NCI-H226 (cell line): Measurements from ENCODE around the gene SPDYE2.
A peak's percentile ranks its signal among the peaks of the same experiment; 100 is the strongest.
"Not testable (repeated sequence)": the region's sequence is repeated elsewhere in the genome, so short reads cannot be mapped to it uniquely, and the experiment has no call there.

Source experiments
- DNase-seq: peaks from one replicate; pipeline ENCODE4 v3.0.0-alpha.2; 2015

Gene SPDYE2, protein sequence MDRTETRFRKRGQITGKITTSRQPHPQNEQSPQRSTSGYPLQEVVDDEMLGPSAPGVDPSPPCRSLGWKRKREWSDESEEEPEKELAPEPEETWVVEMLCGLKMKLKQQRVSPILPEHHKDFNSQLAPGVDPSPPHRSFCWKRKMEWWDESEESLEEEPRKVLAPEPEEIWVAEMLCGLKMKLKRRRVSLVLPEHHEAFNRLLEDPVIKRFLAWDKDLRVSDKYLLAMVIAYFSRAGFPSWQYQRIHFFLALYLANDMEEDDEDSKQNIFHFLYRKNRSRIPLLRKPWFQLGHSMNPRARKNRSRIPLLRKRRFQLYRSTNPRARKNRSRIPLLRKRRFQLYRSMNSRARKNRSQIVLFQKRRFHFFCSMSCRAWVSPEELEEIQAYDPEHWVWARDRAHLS

DNA sequence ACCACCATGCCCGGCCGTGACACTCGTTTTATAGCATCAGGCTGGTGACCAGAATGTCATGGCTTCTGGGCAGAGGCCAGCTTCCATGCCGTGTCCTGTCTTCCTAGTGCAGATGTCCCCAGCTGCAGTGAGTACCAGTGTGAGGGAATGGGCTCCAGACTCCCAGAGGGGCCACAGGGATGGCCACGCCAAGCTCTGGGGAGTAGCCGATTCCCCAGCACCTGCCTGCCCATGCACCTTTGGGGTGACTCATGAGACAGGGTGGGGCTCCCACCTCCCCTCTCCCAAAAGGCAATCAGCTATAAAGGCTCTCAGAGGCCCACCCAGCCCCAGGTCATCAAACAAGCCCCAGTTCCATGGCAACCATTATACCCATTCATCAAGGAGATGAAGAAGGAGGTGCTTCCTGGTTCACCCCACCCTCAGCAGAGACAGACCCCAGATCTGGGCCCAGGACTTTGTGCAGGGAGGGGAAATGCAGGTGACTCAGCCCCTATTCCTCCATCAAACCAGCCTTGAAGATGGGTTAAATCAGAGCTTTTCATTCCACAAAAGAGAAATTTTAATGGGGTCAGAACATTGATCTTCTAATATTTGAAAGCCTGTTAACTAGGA lies at the start of gene SPDYE2:
Gene SPDYE2, plus strand, starts transcription at position 419 of the 615 bp plus-strand sequence. CDS start 2,030 bp downstream, outside the sequence.
- not testable (repeated sequence) for DNase-seq

- DNase-seq, result not testable (repeated sequence)
Observed at GRCh38 chr7:102503141-102503540, 47.9 kb upstream of the SPDYE2 start.

- DNase-seq, result not testable (repeated sequence)
Observed at GRCh38 chr7:102505298-102506185, 45.5 kb upstream of the SPDYE2 start.

DNA sequence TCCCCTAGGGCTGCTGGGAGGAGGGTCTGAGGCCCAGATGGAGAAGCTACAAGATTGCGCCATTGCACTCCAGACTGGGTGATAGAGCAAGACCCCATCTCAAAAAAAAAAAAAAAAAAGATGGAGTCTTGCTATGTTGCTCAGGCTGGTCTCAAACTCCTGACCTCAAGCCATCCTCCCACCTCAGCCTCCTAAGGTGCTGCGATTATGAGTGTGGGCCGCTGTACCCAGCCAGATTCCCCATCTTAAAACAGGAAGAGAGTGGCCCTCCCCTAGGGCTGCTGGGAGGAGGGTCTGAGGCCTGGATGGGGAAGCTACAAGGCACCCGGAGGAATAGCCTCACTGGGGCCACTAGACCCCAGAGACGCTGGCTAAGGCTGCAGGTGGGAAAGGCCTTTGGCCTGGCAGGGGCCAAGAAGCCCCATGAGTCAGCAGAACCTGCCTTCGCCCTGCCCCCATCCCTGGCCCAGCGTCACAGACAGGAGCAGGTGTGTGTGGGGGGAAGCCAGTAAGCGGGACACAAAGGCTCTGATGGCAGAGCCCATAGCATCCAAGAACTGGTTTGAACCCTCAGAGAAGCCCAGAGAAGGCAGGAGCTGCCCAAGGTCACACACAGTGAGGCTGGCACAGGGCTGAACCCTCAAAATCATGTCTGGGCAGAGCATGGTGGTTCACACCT lies 43.5 kb upstream of the SPDYE2 start:
- DNase-seq, result not testable (repeated sequence)

GRCh38 chr7:102510575-102510974 lies 40.5 kb upstream of the SPDYE2 start:
- DNase-seq, result not testable (repeated sequence)

DNA sequence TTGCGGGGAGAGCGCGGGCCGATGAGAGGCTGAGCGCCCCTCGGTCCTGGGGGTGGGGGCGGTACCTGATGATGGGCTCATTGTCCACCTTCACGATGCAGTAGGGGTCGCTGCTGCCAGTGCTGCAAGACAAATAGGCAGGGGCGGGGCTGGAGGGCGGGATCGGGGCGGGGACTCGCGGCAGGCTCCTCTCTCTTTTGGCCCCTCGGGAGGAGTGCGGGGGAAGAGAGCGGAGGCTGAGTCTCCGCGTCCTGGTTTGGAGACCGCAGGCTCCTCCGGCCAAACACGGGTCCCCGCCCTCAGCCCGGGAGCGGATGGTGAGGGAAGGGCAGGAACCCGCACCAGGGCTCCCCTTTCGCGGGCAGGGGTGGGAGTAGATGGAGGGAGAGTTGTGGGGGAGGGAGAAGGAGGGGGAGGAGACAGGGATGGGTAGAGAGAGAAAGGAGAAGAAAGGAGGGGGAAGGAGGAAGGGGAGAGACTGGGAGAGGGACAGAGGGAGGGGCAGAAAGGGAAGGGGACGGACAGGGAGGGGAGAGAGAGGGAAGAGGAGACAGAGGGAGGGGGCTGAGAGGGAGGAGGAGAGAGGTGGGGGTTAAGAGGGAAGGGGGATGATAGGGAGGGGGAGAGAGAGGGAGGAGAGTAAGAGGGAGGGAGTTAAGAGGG lies 39.0 kb upstream of the SPDYE2 start:
- DNase-seq, result not testable (repeated sequence)

DNA sequence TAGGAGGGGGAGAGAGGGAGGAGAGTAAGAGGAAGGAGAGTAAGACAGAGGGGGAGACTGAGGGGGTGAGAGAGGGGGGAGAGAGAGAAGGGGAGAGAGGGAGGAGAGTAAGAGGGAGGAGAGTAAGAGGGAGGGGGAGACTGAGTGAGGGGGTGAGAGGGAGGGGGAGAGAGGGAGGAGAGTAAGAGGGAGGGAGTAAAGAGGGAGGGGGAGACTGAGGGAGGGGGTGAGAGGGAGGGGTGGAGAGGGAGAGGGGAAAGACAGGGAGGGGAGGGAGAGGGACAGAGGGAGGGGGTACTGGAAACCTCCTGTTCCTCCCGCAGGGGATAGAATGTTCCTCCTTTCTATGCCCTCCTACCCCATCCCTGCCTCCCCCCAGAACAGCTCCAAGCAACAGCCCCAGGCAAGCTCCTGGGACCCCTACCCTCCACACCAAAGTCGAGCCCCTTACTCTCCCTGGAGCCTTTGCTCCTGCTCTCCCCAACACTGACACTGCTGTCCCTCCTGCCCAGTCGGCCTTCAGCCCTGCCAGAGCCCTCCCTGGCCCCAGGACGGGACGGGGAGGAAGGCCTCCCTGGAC lies 38.3 kb upstream of the SPDYE2 start:
- peak; percentile 21 for DNase-seq

- not testable (repeated sequence) for DNase-seq
Observed at GRCh38 chr7:102514881-102515721, 35.9 kb upstream of the SPDYE2 start.

DNA sequence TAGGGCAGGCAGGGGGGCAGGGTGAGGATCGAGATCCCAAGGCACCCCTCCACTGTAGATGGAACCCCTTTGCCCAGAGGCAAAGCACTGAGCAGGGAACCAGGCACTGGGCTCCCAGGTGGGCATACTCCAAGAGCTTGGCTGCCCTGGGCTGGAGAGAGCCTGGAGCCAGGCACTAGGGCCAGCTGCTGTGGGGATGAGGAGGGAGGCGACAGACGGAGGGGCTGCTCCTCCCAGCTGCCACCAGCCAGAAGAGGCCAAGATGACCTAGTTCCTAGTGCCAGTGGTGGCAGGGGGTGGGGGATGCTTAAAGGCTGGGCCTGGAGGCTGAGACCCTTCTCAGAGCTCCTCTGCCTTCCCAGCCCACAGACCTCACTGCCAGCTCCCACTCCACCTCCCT lies 35.1 kb upstream of the SPDYE2 start:
- DNase-seq, result not testable (repeated sequence)

- DNase-seq, result not testable (repeated sequence)
Observed at GRCh38 chr7:102516951-102517350, 34.1 kb upstream of the SPDYE2 start.

DNA sequence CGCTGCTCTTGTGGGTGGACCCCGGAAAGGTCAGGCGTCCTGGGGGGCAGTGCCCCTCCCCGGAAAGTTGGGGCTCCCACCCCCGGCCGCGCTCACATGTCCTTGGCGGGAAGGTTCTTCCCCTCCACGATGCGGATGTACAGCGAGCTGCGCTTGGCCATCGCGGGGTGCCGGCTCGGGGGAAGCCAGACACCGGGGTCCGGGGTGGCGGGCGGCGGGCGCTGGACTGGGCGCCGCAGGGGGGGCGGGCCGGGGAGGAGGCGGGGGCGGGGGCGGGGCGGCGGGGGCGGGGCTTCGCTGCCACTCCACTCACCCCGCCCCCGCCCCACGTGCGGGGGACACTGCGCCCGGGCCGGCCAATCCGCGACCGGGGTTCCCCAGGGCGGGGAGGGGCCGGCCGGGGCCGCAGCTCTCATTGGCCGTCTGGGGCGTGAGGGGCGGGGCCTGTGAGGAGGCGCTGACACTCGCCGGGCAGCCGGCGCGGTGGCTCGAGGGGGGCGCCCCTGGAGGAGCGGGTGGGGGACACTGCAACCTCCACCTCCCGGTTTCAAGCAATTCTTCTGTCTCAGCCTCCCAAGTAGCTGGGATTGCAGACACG lies 33.4 kb upstream of the SPDYE2 start, which contains the start of gene RASA4B:
Gene RASA4B, minus strand, starts transcription at position 228 of the 598 bp plus-strand sequence. Its CDS starts 67 bp downstream, at position 161.
- not testable (repeated sequence) for DNase-seq

GRCh38 chr7:102520797-102521196 lies 30.2 kb upstream of the SPDYE2 start:
- DNase-seq, result not testable (repeated sequence)

DNA sequence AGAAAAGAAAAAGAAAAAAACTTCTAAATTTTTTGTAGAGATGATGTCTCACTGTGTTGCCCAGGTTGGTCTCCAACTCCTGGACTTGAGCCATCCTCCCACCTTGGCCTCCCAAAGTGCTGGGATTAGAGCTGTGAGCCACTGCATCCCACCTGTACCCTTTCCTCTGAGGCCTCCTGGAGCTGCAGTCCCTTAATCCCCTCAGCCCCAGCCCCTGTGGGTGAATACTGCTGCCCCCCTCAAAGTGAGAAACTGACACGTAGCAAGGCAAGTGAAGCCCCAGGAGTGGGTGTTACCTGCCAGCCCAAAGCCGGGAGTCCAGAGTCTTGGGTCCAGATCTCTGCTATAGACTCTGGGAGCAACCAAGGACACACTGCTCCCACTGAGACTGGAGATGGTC lies 26.2 kb upstream of the SPDYE2 start:
- not testable (repeated sequence) for DNase-seq

- not testable (repeated sequence) for DNase-seq
Observed at GRCh38 chr7:102527182-102527581, 23.8 kb upstream of the SPDYE2 start.

DNA sequence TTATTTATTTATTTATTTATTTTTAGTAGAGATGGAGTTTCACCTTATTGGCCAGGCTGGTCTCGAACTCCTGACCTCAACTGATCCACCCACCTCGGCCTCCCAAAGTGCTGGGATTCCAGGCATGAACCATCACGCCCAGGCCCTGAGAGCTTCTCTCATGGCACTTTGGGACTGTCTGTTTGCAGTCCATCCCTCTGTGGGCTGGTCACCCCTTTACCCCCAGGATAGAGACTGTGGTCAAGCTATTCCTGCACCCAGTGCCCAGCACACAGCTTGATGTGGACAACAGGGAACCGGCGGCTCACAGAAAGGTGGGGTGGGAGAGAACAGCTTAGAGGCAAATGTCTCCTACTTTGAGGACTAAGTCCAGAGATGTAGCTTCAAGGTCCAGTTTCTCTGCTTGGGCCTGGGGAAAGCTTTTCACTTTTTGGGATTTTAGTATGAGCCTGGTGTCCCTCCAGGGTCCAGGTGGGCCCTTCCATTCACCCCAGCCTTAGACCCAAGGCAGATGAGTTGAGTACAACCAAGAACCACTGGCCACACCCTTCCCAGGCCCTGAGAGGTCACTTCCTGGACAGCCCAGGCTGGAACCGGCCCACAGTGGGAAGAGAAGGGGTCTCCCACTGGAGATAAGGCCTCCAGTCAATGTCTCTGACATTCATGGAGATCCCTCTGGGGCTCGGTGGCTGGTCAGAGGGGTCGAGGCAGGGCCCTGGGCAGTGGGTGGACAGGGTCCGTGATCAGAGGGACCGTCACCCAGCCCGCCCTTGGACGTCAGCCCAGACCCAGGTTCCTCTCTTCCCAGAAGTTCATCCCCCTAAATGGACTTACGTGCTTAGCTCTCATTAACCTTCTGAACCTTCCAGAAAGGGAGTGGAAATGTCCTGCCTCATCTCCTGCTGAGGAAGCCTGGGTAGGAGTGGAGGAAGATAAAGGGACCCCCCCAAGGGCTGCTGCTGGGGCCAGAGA lies 22.9 kb upstream of the SPDYE2 start:
- DNase-seq, result not testable (repeated sequence)

DNA sequence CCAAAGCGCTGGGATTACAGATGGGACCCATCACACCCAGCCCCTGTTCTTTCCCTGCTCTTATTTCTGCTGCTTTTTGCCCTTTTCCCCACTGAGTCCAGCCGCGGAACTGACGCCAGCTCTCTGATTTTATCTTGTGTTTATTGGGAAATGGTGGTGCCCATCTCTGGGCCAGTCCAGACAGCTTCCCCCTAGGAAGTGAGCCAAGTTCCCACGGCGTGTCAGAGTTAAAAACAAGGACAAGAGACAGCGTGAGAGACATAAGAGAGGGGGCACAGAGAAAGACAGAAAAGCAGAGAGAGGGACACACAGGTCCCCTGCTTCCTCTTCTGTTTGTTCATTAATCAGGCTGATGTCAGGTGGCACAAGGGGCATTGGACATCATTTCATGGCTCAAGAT lies 19.4 kb upstream of the SPDYE2 start:
- not testable (repeated sequence) for DNase-seq

DNA sequence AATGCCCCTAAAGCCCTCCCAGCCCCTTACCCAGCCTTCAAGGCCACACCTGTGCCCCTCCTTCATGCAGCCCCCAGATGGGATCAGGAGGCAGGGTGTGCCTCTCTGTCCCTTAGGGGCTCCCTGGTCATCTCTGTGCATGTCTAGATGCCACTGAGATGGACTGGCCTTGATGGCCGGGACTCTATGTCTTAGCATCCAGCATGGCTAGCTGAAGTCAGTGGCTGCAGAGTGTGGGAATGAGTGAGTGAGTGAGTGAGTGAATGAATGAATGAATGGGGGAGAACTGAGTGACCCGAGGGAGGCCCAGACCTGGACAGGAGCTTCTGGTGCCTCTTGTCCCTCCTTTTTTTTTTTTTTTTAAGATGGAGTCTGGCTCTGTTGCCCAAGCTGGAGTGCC lies 18.9 kb upstream of the SPDYE2 start:
- not testable (repeated sequence) for DNase-seq

DNA sequence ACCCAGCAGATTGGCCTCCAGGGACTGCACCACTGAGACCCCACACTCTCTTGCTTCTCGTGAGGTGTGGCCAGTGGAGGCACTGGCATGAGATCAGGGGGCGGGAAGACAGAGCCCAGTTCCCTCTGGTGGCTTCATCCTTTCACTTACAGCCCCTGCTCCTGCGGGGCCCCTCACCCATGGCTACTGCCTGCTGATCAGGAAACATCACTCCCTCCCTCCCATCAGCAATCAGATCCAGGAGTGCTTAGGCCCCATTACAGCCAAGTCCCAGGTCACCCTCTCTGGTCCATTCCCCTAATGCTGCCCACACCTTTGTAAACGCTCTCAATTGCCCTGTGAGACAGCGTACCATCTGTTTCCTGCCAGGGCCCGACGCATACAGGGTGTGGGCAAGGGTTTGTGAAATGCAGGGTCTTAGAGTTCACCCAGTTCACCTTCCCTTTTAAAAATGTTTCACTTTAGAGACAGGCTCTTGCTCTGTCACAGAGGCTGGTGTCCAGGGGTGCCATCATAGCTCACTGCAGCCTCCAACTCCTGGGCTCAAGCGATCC lies 15.9 kb upstream of the SPDYE2 start:
- DNase-seq, result not testable (repeated sequence)
